ENCODE data around the gene DCDC2.
A peak's percentile ranks its signal among the peaks of the same experiment; 100 is the strongest.

DCDC2 gene

DNA sequence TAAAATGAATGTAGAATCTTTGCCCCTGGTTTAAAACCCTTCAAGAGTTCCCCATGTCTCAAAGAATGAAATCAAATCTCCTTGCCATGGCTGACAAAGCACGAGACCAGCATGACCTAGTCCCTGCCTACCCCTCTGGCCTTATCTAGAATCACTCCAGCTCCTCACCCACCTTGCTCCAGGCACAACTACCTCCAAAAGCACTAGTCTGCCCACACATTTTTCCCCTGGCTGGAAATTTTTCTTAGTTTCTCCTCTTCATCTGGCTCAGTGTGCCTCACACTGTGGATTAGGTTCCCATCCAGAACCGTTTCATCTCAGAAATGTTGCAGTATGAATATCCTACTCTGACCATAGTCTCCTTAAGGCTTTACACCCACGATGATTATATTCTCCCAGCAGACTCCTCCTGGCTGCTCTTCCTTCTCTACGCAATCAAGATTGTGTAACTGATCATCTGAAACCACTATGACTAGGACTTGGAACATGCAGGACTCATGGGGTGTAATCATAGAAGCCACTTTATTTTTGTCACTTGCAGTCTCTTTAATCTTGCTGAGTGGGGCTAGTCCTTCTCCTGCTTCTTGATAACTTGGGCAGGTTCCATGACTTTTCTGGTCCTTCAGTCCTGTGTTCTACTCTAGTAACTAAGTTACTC, 37.0 kb upstream of the DCDC2 start:
- H3K27me3 ChIP-seq (ENCODE audit: insufficient read depth, poor library complexity, severe bottlenecking) = no peaks in the 10 kb centered on the region
- H3K27ac ChIP-seq (replicated peaks) = no peak overlapping the region
- no peak overlapping the region for H3K4me3 ChIP-seq (replicated peaks; ENCODE audit: insufficient read depth, low read length)
- no peak for TF ChIP-seq GABPA (IDR thresholded peaks at IDR 0.05; ENCODE audit: low read depth)
- TF ChIP-seq, protein P1, sequence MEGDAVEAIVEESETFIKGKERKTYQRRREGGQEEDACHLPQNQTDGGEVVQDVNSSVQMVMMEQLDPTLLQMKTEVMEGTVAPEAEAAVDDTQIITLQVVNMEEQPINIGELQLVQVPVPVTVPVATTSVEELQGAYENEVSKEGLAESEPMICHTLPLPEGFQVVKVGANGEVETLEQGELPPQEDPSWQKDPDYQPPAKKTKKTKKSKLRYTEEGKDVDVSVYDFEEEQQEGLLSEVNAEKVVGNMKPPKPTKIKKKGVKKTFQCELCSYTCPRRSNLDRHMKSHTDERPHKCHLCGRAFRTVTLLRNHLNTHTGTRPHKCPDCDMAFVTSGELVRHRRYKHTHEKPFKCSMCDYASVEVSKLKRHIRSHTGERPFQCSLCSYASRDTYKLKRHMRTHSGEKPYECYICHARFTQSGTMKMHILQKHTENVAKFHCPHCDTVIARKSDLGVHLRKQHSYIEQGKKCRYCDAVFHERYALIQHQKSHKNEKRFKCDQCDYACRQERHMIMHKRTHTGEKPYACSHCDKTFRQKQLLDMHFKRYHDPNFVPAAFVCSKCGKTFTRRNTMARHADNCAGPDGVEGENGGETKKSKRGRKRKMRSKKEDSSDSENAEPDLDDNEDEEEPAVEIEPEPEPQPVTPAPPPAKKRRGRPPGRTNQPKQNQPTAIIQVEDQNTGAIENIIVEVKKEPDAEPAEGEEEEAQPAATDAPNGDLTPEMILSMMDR (IDR thresholded peaks at IDR 0.05; ENCODE audit: insufficient read depth, low read length) = no peak
- no peak for TF ChIP-seq SPI1 (IDR thresholded peaks at IDR 0.05; ENCODE audit: borderline replicate concordance, low read depth)
- TF ChIP-seq, protein P2, sequence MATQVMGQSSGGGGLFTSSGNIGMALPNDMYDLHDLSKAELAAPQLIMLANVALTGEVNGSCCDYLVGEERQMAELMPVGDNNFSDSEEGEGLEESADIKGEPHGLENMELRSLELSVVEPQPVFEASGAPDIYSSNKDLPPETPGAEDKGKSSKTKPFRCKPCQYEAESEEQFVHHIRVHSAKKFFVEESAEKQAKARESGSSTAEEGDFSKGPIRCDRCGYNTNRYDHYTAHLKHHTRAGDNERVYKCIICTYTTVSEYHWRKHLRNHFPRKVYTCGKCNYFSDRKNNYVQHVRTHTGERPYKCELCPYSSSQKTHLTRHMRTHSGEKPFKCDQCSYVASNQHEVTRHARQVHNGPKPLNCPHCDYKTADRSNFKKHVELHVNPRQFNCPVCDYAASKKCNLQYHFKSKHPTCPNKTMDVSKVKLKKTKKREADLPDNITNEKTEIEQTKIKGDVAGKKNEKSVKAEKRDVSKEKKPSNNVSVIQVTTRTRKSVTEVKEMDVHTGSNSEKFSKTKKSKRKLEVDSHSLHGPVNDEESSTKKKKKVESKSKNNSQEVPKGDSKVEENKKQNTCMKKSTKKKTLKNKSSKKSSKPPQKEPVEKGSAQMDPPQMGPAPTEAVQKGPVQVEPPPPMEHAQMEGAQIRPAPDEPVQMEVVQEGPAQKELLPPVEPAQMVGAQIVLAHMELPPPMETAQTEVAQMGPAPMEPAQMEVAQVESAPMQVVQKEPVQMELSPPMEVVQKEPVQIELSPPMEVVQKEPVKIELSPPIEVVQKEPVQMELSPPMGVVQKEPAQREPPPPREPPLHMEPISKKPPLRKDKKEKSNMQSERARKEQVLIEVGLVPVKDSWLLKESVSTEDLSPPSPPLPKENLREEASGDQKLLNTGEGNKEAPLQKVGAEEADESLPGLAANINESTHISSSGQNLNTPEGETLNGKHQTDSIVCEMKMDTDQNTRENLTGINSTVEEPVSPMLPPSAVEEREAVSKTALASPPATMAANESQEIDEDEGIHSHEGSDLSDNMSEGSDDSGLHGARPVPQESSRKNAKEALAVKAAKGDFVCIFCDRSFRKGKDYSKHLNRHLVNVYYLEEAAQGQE (IDR thresholded peaks at IDR 0.05; ENCODE audit: insufficient replicate concordance, low read depth) = no peak
- TF ChIP-seq POLR2AphosphoS5 (IDR thresholded peaks at IDR 0.05; ENCODE audit: low read depth) = no peak
- DNase-seq (ENCODE audit: low read depth in 1 of 2, low spot score in 1 of 2) = peak; percentile 27 to 44

DNA sequence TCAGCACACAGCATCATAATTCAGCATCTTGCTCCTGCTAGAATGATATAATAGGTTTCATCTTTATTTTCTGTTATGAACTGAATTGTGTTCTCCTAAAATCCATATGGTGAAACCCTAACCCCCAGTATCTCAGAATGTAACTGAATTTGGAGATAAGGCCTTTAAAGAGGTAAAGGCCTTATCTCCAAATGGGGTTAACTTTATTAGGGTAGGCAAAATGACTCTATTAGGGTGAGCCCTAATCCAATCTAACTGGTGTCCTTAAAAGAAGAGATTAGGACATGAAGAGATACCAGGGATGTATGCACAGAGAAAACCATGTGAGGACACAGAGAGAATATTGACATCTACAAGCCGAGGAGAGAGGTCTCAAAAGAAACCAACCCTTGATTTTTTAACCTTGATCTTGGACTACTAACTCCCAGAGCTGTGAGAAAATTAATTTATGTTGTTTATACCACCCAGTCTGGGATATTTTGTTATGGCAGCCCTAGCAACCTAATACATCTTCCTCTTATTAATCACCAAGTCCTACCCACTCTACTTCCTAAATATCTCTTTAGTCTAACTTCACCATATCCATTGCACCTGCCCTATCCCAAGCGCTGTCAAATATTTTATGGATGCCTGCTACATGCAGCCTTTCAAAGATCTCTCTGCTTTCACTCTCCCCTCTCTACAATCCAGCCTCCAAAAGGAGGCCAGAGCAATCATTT, 36.4 kb upstream of the DCDC2 start:
- DNase-seq (ENCODE audit: low read depth in 1 of 2, low spot score in 1 of 2) = no peak
- Histone ChIP-seq H3K4me3 (replicated peaks; ENCODE audit: insufficient read depth, low read length) (no peak overlapping the region), H3K27me3 (ENCODE audit: insufficient read depth, poor library complexity, severe bottlenecking) (no peaks in the 10 kb centered on the region), H3K27ac (replicated peaks) (no peak overlapping the region)
- TF ChIP-seq, protein P1 (IDR thresholded peaks at IDR 0.05; ENCODE audit: insufficient read depth, low read length) = no peak
- TF ChIP-seq SPI1 (IDR thresholded peaks at IDR 0.05; ENCODE audit: borderline replicate concordance, low read depth) (no peak), POLR2AphosphoS5 (IDR thresholded peaks at IDR 0.05; ENCODE audit: low read depth) (no peak), GABPA (IDR thresholded peaks at IDR 0.05; ENCODE audit: low read depth) (no peak)
- TF ChIP-seq, protein P2 (IDR thresholded peaks at IDR 0.05; ENCODE audit: insufficient replicate concordance, low read depth) = no peak

DNA sequence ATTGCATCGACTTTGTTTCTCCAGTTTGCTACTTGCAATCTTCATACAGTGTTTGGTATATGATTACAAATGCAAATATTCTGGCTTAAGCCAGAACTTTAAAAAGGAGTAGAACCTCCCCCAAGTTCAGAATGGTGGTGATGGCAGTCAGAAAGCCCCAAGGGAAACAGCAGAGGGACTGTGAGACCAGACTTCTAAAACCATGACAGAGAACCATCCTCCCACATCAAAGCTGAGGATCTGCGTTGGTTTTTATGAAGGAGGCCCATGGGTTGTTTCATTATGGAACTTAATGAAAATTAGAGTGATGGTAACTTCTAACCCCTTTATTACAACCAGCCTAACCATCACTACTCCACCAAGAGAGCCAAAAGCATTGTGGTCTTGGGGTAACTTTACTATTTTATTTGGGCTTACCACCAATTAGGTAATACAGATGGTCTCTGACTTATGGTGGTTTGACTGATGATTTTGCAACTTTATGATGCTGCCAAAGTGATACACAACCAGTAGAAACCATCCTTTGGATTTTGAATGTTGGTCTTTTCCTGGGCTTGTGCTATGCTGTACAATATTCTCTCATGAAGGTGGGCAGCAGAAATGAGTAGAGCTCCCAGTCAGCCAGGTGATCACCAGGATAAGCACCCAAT, 34.0 kb upstream of the DCDC2 start:
- H3K27me3 ChIP-seq (ENCODE audit: insufficient read depth, poor library complexity, severe bottlenecking) = no peaks in the 10 kb centered on the region
- TF ChIP-seq, protein P1 (IDR thresholded peaks at IDR 0.05; ENCODE audit: insufficient read depth, low read length) = no peak
- TF ChIP-seq POLR2AphosphoS5 (IDR thresholded peaks at IDR 0.05; ENCODE audit: low read depth) (no peak), SPI1 (IDR thresholded peaks at IDR 0.05; ENCODE audit: borderline replicate concordance, low read depth) (no peak), GABPA (IDR thresholded peaks at IDR 0.05; ENCODE audit: low read depth) (no peak)
- TF ChIP-seq, protein P2 (IDR thresholded peaks at IDR 0.05; ENCODE audit: insufficient replicate concordance, low read depth) = no peak
- H3K4me3 ChIP-seq (replicated peaks; ENCODE audit: insufficient read depth, low read length) = no peak overlapping the region
- H3K27ac ChIP-seq (replicated peaks) = no peak overlapping the region
- DNase-seq (ENCODE audit: low read depth in 1 of 2, low spot score in 1 of 2) = no peak

Data from HL-60 (cell line).